Measurements from ENCODE around the gene C4orf46. TPM values are rescaled to one million over a fixed set of nuclear protein-coding genes. Genes with fewer than 3 reads are reported as not detected.

C4orf46 gene
- total RNA-seq, 1 experiment from 2014 or later: 12.2 TPM

- H3K4me1 ChIP-seq (ENCODE audit: control insufficient read depth, insufficient read depth, low read length): no peaks in the 10 kb centered on the region
- TF ChIP-seq TCF7L2 (IDR thresholded peaks at IDR 0.05; ENCODE audit: low read depth, low read length) (no peak), SIN3A (IDR thresholded peaks at IDR 0.05; ENCODE audit: borderline replicate concordance, insufficient read depth, low read depth, low read length) (no peak), POLR2AphosphoS5 (IDR thresholded peaks at IDR 0.05; ENCODE audit: low read depth, low read length) (no peak), REST (IDR thresholded peaks at IDR 0.05; ENCODE audit: insufficient read depth in 1 of 2, low read depth in 2 of 2, low read length in 1 of 2) (no peak), CTCF (IDR thresholded peaks at IDR 0.05) (no peak)
- no peak overlapping the region for H3K4me3 ChIP-seq (ENCODE audit: low read depth in 2 of 2, low read length in 2 of 2)
- H3K27ac ChIP-seq (ENCODE audit: low read length): no peak overlapping the region
- no TSS peak for BruUV-seq (replicated peaks)
- no peaks in the 10 kb centered on the region; the same call in 1 of the 2 replicates for H3K27me3 ChIP-seq (ENCODE audit: control insufficient read depth, insufficient read depth, low read length)
- DNase-seq (ENCODE audit: low read depth, low spot score) (no peak), ATAC-seq (no peak)
- intact Hi-C loops (cut with micrococcal nuclease; ENCODE audit: unreplicated experiment) (no loop called here), in situ Hi-C loops (cut with HindIII; ENCODE audit: low pct_unique_long_range_greater_than_20kb, low sequenced_read_pairs) (no loop called here)
- CTCF ChIA-PET: no interaction called here
- H3K9me3 ChIP-seq (ENCODE audit: control insufficient read depth, insufficient read depth, low read depth, low read length): no peaks in the 10 kb centered on the region
- no peaks in the 10 kb centered on the region for H3K36me3 ChIP-seq (ENCODE audit: control insufficient read depth, insufficient read depth, low read length)
- POLR2A ChIA-PET: no interaction called here
Measured at GRCh38 chr4:158652920-158653319, 18.8 kb downstream of the C4orf46 start.

GRCh38 chr4:158649111-158649680 lies 22.5 kb downstream of the C4orf46 start:
- no peak for DNase-seq (ENCODE audit: low read depth, low spot score)
- Histone ChIP-seq H3K4me1 (ENCODE audit: control insufficient read depth, insufficient read depth, low read length) (no peaks in the 10 kb centered on the region), H3K4me3 (ENCODE audit: low read depth in 2 of 2, low read length in 2 of 2) (no peak overlapping the region), H3K36me3 (ENCODE audit: control insufficient read depth, insufficient read depth, low read length) (no peaks in the 10 kb centered on the region), H3K9me3 (ENCODE audit: control insufficient read depth, insufficient read depth, low read depth, low read length) (no peaks in the 10 kb centered on the region), H3K27ac (ENCODE audit: low read length) (no peak overlapping the region), H3K27me3 (ENCODE audit: control insufficient read depth, insufficient read depth, low read length) (no peaks in the 10 kb centered on the region; the same call in none of the 2 replicates)
- BruUV-seq (replicated peaks): no TSS peak
- CTCF ChIA-PET: no interaction called here
- intact Hi-C loops (cut with micrococcal nuclease; ENCODE audit: unreplicated experiment) (no loop called here), in situ Hi-C loops (cut with HindIII; ENCODE audit: low pct_unique_long_range_greater_than_20kb, low sequenced_read_pairs) (no loop called here)
- TF ChIP-seq TCF7L2 (IDR thresholded peaks at IDR 0.05; ENCODE audit: low read depth, low read length): no peak
- TF ChIP-seq CTCF (IDR thresholded peaks at IDR 0.05): no peak
- no peak for TF ChIP-seq REST (IDR thresholded peaks at IDR 0.05; ENCODE audit: insufficient read depth in 1 of 2, low read depth in 2 of 2, low read length in 1 of 2)
- TF ChIP-seq SIN3A (IDR thresholded peaks at IDR 0.05; ENCODE audit: borderline replicate concordance, insufficient read depth, low read depth, low read length): no peak
- TF ChIP-seq POLR2AphosphoS5 (IDR thresholded peaks at IDR 0.05; ENCODE audit: low read depth, low read length): no peak
- POLR2A ChIA-PET: no interaction called here
- ATAC-seq: no peak

All from Panc1 (cell line).